ENCODE measurements around the gene ITSN1.

Gene ITSN1

DNA sequence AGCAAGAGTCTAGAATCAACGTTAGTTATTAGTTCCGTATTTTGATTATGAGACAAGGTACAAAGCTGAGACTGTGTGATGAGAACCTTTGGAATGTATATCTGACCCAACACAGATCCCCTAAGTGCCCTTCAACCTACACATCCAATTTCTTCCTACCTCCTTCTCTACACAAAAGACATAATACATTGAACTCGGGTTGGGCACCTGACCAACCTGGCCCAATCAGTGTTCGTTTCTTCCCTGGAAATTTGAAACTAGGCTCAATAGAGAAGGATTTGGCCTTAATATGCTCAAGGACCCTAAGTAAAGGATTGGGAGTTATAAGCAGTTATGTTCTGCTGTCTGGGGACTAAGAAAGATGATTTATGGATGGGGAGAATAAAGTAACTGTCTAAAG lies 12.1 kb downstream of the ITSN1 start:
- no peak for DNase-seq (ENCODE audit: low spot score)
- TF ChIP-seq, protein P1, sequence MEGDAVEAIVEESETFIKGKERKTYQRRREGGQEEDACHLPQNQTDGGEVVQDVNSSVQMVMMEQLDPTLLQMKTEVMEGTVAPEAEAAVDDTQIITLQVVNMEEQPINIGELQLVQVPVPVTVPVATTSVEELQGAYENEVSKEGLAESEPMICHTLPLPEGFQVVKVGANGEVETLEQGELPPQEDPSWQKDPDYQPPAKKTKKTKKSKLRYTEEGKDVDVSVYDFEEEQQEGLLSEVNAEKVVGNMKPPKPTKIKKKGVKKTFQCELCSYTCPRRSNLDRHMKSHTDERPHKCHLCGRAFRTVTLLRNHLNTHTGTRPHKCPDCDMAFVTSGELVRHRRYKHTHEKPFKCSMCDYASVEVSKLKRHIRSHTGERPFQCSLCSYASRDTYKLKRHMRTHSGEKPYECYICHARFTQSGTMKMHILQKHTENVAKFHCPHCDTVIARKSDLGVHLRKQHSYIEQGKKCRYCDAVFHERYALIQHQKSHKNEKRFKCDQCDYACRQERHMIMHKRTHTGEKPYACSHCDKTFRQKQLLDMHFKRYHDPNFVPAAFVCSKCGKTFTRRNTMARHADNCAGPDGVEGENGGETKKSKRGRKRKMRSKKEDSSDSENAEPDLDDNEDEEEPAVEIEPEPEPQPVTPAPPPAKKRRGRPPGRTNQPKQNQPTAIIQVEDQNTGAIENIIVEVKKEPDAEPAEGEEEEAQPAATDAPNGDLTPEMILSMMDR (IDR thresholded peaks at IDR 0.05; ENCODE audit: extremely low read depth, missing control alignments), result no peak

DNA sequence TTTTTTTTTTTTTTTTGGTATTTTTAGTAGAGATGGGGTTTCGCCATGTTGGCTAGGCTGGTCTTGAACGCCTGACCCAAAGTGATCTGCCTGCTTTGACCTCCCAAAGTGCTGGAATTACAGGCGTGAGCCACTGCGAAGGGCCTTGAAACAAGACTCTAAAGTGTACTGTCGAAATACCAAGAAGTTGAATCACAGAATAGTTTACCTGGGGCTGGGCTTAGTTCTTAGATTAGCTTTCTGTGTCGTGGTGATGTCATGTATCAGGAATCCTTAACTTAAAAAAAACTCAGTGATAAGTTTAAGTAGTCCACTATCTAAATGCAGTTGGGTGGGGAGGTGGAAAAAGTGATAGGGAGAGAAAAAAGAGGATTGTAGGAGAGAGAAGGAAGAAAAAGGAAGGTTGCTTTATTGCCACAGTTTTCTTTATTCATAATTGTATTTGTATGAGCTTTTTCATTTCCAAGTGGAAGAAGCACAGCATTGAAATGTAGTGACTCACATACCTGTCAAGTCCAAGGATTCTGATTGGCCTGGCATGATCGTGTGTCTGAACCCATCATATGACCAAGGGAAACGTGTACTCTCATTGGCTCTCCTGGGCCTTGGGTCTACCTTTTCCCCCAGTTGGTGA lies 13.4 kb downstream of the ITSN1 start:
- DNase-seq (ENCODE audit: low spot score), result no peak
- TF ChIP-seq, protein P1 (IDR thresholded peaks at IDR 0.05; ENCODE audit: extremely low read depth, missing control alignments), result no peak

DNA sequence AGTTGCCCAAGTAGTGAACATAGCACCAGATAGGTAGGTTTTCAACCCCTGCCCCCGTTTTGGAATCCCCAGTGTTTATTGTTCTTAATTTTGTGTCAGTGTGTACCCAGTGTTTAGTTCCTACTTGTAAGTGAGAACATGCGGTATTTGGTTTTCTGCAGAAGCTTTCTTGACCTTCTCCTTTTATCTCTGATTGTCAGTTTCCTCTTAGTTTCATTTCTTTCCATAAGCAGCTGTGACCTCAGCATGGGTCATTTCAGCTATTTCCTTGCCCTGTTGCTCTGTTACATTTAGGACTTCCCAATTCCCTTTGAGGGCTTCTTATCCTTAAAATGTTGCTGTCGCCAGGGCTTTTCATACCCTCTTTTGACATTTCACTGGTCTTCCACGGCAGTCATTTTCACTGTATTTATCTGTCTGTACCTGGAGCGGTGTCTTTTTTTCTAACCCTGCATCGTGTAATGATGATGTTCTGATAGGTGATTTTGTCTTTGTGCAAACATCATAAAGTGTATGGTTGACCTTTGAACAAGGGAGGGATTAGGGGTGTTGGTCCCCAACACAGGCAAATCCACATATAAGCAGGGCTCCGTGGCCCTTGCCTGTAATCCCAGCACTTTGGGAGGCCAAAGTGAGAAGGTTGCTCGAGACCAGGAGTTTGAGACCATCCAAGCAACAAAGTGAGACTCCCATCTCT lies 15.0 kb downstream of the ITSN1 start:
- TF ChIP-seq, protein P1 (IDR thresholded peaks at IDR 0.05; ENCODE audit: extremely low read depth, missing control alignments), result no peak
- DNase-seq (ENCODE audit: low spot score), result no peak

DNA sequence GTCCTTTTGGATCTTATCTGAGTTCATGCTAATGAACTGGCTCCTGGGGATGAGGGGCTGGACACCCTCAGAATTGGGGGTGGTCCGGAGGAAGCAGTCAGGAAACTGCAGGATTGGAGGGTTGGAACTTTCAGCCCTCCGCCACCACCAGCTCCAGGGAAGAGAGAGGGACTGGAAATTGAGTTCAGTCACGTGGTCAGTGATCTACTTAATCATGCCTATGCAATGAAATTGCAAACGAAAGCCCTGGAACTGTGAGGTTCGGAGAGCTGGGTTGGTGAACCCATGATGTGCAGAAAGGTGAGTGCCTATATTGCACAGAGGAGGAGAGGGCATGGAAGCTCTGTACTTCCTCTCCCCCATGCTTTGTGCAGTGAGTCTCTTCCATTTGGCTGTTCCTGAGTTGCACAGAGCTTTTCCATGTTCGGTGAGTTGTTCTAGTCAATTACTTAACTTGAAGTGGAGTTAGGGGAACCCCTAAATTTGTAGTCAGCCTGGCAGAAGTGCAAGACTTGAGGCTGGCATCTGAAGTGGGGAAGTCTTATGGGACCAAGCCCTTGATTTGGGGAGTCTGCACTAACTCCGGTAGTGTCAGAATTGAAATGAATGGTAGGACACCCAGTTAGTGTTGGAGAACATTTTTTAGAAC lies 16.7 kb downstream of the ITSN1 start:
- no peak for DNase-seq (ENCODE audit: low spot score)
- TF ChIP-seq, protein P1 (IDR thresholded peaks at IDR 0.05; ENCODE audit: extremely low read depth, missing control alignments), result no peak

DNA sequence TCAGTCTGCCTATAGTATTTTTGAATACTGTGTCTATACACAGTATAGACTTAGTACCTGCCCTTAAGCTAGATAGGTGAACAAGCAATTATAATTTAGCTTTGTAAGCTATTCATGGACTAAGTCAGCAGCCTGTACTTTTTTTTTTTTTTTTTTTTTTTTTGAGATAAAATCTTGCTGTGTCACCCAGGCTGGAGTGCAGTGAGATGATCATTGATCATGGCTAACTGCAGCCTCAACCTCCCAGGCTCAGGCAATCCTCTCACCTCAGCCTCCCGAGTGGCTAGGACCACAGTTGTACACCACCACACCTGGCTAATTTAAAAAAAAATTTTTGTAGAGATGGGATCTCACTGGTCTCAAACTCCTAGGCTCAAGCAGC lies 17.3 kb downstream of the ITSN1 start:
- DNase-seq (ENCODE audit: low spot score), result no peak
- TF ChIP-seq, protein P1 (IDR thresholded peaks at IDR 0.05; ENCODE audit: extremely low read depth, missing control alignments), result no peak

DNA sequence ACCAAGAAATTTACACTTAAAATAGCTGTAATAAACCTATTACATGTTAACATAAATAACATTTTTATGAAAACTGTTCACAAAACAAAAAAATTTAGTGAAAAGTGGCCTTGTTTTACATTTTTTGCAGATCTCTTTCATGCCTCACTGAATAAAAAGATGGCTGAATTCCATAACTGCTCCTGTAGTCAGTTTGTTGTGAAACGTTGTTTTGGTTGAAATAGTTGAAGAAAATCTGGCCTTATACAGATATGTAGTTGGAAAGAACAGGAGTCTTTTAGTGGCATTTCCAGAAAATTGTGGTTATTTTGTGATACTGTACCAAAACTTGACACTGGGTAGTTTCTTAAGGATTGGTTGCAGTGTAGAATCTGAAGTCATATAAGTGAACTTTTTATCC lies 18.1 kb downstream of the ITSN1 start:
- TF ChIP-seq, protein P1 (IDR thresholded peaks at IDR 0.05; ENCODE audit: extremely low read depth, missing control alignments), result no peak
- DNase-seq (ENCODE audit: low spot score), result no peak

DNA sequence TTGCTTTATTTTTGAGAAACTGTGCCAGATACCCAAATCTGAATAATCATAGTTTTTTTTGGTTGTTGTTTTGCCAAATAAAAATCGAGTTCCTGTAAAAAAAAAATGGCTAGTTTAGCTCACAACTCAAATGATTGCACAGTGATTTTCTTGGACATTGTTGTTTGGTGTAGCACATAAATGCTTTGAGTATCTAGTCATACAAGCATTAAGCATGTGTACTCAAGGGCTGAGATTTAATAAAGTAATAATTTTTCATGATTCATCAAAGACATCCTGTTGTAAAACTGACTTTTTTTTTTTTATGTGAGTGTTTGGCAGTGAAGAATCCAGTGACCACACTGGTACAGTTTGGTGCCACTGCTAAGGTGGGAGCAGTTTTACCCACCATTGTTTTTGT lies 18.8 kb downstream of the ITSN1 start:
- DNase-seq (ENCODE audit: low spot score), result no peak
- TF ChIP-seq, protein P1 (IDR thresholded peaks at IDR 0.05; ENCODE audit: extremely low read depth, missing control alignments), result no peak

Data from GM20000 (cell line).